Stimulated activated CD8-positive, alpha-beta memory T cell treated with anti-CD3 and anti-CD28 coated beads, Interleukin-2, amount 100 ng/mL, for 48 hours (primary cell): Measurements from ENCODE around the gene MFRP.

Experiments
- DNase-seq, 2 donors: peaks; one replicate each; pipeline ENCODE4 v3.0.0-alpha.2; 2020; ENCODE audit warnings: low read depth in 2 of 2

MFRP gene

DNA sequence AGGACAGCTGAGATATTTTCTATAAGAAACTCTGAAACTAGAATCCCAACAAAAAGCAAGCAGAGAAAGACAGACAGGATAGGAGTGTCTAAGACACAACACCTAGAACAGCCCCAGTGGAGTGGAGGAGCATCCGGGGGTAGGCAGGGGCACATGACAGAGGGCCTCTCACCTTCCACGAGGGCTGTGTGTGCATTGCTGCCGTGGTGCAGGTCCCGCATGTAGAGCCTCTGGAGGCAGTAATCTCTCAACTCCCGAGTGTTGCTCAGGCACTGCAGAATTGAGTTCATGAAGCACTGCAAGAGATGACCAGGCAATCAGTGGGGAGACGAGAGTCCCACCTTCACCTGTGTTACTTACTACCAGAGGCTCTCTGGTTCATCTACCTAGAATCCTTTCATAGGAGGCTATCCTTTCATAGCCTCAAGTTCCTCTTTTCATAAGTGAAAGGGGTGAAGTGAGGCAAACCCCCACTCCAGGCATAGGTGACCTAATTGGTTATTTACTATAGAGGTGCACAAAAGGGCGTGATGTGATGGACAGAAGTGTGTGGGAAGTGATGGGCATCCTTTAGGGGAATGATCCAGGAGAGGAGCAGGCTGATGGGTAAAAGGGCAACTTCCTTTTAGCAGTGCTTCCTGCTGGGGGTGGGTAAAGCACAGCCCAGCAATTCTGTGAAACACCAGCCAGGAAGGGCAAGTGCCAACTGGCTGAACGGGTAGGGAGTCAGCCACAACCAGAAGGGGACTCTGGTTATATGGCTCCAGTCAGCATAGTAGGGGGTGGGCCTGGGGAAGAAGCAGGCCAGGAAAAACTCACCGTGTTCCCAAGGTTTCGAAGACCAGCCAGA, 13.1 kb upstream of the MFRP start:
- no peak for DNase-seq

DNA sequence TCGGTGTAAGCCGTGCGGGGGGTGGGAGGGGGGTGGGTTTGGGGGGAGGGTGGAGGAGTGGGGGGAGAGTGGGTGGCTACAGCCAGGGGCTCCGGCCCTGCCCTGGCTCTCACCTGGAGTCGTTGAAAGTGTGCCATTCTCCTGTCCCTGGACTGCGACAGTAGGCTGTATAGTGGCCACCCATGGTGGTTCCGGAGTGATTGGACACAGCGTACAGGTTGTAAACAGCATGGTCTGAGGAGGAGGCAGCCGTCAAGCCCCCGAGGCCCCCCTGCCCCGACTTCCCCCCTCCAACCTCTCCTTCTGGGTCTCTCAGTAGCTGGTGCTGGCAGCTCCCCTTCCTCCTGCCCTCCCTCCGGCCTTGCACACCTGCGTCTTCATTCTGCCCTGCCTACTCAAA, 10.6 kb upstream of the MFRP start:
- DNase-seq: no peak

DNA sequence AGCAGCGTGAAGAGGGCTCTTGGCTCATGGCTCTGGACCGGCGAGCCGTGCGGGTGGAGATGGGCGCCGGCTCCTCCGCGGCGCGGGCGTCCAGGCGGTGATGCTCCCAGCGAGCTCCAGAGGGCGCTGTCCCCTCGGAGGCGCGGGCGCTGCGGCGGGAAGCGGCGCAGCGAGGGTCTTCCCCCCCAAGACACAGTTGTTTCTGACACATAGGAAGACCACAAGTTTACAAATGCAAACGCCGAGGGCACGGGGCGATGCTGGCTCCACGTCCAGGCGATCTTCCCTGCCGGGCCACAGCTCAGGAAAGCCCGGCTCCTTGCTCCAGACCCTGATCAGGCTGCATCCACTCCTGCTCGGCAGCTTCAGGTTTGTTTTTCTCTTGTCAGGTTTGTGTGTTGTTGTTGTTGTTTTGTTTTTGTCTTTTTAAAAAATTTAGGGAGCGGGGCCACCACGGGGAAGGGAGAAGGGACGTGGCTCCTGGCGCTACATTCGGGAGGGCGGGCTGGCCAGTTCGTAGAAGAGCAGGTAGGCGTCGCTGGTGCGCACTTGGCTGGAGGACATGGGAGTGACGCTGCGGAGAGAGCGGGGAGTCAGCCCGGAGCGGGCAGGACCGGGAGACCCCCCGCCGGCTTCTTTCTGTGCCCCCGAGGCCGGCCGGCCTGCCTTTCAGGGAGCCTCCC, 10.0 kb upstream of the MFRP start:
- peak; percentile 52 to 58 for DNase-seq

DNA sequence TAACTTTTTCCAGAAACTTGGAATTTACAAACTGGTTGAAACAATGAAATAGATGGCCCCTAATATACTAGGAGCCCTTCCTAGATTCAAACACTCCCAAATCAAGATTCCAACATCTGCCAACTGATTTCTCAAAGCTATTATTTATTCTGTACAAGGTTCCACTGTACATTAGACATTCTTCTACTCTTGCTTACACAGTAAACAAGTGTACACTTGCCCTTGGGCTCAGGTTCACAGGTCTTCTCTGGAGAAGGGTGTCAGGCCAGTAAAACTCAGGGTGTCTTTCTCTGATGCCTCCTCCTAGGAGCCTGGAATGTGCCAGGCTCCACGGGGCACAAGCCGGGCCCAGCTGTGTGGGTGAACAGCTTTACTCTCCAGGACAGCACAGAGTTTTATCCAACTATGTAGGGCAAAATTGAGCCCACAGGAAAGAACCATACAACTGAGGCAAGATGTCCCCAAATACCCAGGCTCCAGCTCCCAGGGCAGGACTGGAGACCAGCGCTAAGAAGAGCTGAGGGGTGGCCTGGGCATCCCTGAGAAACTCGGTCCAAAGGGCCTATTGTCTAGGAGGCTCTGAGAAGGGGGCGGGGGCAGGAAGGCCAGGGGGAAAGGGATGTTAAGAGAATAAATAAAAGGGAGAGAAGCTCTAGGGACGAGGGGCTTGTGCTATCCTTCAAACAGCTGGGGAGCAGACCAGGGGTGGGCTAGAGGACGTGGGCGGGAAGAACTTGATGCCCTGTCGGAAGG, 8.8 kb upstream of the MFRP start:
- no peak for DNase-seq

DNA sequence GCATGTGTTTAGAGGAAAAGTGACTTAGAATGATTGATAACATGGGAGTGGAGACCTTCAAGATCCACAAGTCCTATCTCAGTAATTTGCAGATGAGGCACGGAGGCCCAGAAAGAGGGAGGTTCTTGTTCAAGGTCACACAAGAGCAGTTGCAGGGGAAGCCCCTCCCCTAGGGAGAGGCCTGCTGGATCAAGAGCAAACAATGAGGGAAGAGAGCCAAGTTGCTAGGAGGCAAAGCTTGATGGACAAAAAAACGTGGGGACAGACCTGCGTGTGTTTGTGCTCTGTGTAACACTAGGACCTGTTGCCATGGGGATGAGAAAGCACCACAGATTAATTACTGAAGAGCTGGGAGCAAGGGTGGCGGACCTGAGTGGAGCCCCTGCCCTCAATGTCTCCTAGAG, 6.4 kb upstream of the MFRP start:
- no peak for DNase-seq

DNA sequence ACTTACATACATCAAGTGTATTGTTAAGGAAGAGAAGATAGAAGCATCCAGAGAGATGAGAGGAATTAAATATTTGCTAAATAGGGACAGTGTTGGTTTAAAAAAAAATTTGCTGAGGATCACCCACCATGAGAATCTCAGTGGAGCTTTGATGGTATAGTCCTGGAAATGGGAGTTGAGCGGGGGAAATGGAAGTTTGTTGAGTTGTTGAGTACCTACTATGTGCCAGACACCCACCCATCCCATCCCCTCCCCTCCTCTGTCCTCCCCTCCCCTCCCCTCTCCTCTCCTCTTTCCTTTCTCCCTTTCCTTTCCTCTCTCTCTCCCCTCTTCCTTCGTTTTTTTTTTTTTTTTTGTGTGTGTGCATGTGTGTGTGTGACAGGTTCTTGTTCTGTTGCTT, 4.7 kb upstream of the MFRP start:
- no peak for DNase-seq

DNA sequence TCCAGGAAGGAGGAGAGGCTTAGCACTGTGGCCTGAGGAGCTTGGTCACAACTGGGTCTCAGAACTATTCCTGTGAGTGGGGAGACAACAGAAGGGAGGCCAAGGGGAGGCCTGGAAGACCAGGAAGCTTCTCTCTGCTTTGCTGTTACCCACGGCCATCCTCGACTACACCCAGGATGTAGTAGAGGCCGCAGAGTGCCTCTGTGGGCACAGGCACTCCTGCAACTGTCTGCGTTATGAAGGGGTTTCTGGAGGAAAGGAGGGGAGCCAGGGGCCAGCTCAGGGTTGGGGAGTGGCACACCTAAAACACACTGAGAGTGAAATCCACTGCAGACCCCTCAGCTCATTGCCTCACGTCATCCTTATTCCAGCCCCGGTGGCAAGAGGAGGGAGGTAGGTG, 3.8 kb upstream of the MFRP start:
- no peak for DNase-seq

DNA sequence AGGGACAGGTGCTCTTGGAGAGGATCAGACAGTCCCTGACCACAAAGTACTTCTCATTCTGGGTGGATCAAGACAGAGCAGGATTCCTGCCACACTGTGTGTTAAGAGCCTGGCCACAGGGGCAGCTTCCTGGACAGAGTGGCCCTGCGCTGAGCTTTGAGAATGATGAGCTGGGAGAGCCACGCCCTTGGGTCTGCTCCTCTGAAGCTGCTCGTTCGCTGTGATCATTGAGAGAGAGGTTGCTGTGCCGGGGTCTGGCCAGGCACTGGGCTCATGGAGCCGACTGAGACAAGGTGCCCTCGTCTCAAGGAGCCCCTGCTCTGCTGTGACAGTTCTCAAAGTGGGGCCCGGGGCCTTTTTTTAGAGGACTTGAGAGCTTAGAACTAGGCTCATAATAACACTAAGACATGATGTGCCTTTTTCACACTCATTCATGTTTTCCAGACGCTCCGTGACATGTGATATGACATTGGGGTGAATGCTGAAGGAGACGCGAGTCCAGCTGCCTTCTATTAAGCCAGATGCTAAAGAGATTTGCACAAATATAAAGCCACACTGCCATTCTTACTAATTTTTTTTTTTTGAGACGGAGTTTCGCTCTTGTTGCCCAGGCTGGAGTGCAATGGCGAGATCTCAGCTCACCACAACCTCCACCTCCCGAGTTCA, 1.6 kb upstream of the MFRP start:
- no peak for DNase-seq

DNA sequence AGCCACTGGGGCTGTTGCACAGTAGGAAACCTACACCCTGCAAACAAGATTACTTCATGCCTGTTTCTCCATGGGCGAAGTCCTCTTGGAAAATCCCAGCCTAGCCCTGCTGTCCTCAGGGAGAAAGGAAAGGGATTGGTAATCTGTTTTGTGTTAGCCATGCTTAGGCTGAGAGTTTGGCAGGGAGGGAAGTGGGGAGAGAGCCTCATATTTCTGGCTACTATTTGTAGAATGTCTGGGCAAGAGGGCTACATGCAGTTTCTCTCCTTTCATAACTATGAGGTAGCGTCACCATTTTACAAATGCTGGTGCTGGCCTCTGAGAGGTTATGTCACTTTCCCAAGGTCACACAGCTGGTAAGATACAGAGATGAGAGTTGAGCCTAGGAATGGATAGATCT, 737 bp upstream of the MFRP start:
- no peak for DNase-seq

DNA sequence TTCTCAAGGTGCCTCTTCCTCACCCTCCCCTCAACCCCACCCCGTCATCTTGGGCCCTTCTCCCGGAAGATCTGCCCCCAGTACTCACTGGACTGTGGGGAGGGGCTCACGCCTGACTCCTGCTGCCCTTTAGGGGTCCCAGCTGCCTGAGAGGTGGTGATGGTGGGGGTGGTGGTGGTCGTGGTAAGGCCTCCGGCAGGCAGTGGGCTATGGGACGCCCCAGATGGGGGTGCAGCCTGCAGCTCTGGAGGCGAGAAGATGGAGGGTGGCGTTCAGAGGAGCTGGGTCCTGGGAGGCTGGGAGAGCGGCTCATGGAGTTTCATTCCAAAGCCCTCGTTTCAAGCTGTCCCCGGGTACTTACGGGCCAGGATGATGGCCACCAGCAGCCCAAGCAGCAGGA, 820 bp downstream of the MFRP start:
- DNase-seq: no peak

DNA sequence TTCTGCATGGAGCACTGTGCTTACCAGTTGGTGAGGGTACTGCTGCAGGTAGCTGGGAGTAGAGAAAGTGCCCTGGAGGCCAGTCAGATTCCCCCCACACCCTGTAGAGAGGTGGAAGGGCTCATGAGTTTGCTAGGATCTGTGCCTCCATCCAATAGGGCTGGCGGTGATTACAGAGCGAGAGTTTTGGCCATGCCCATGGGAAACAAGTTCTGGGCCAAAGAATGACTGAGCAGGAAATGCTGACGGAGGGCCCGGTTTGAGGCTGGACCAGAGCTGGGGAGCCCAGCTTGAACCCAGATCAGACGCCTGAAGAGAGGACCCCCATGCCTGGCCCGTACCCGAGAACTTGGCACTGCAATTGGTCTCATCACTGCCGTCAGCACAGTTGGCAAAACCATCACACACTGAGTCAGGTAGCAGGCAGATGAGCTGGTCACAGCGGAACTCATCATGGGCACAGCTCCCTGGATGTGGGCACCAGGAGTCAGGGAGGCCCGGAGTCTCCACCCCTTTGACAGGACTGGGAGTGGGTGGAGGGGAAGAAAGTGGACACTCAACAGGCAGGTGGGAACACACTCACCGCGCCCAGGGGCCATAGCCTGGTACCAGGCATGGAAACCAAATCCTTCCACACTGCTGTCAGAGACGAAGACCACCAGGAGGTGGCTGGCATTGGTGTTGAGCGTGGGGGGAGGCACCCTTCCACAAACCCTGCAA, 2.1 kb downstream of the MFRP start:
- no peak for DNase-seq

DNA sequence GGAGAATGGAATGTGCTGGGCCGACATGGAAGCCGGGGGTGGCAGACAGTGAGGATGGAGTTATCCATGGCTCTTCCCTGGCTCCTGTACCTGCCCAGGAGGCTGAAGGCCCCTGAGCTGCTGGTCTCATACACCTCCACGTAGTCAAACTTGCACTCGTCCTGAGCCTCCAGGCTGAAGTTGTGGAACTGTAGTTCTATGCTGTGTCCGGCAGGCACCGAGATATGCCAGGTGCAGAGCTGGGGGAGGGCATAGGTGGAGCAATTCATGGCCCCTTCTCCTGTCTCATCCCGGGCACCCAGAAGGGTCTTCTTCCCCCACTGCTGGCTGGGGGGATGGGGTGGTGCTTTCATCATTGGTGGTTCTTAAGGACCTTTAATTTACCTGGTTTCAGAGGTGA, 2.8 kb downstream of the MFRP start:
- no peak for DNase-seq

DNA sequence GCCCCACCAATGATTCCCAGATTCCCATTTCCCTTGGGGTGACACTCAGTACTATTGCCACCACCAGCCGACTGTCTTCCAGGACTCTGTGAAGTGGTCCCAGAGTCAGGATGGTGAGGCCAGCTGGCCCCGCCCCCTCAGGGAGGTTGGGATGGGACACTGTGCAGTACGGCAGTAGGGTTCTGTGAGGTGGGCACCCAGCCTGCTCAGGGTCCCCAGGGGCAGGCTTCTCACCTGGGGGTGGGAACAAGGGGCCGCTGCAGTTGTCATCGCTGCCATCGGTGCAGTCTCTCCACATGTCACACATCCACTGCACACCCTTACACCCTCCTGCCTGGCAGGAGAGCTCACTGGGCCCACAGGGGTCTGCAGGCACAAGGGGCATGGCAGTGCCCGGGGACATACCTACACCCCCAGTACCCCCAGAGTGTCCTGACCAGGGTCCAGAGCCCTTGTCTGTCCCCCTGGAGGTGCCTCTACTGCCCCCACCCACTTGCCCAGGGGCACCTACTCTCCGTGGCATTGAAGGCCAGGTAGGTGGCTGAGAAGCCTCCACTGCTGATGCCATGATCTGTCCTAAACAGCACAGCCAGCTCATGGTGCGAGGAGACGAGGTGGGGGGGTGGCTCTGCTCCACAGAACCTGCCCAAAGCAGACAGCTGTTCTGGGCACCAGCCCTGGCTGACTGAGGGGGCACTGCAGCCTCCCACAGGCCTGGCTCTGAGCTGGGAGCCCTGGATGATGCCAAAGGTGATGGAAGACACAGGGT, 4.0 kb downstream of the MFRP start:
- no peak for DNase-seq

DNA sequence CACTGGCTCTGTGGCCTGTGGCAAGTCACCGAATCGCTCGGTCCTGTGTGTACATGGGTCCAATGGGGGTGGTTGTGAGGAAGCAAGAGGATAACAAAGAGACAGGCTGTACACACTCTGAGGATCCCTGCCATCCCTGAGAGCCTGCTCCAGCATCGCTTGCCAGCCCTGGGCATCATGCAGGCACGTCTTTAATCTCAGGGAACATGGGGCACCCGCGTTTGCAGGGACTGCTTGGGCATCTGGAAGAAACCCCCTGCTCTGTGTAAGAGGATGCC, 4.5 kb downstream of the MFRP start:
- DNase-seq: no peak

DNA sequence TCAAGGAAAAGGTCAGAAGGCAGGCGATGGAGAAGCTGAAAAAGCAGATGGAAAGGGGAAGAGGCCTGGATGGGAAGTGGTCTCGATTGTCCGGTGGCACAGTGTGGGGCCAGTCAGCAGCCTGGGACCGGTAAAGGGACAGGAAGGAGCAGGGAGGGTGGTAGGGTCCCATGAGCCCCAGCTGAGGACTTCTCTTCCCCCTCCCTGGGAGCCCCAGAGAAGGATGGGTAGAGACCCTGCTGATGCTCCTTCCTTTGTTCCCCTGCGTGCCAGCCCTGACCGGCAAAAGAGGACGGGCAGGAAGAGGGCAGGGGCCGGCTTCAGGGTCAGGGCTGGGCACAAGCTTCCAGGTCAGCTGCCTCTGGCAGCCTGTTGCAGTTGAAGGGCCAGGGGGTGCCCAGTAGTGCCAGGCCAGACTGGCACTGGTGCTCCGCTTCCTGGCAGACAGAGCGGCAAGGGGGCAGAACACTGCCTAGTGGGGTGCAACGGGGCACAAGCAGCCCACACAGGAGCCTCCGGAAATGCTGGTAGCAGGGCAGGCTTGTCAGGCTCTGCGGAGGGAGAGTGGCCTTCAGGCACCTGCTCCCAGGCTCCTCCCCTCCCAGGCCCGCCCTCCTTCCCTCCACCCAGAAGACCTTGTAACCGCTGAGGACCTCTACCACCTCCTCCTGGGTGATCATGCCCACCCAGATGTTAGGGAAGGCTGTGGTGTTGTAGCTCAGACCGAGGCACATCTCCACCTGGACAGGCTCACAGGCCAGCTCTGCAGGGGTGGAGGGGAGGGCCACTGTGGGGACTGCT, 5.1 kb downstream of the MFRP start:
- no peak for DNase-seq

DNA sequence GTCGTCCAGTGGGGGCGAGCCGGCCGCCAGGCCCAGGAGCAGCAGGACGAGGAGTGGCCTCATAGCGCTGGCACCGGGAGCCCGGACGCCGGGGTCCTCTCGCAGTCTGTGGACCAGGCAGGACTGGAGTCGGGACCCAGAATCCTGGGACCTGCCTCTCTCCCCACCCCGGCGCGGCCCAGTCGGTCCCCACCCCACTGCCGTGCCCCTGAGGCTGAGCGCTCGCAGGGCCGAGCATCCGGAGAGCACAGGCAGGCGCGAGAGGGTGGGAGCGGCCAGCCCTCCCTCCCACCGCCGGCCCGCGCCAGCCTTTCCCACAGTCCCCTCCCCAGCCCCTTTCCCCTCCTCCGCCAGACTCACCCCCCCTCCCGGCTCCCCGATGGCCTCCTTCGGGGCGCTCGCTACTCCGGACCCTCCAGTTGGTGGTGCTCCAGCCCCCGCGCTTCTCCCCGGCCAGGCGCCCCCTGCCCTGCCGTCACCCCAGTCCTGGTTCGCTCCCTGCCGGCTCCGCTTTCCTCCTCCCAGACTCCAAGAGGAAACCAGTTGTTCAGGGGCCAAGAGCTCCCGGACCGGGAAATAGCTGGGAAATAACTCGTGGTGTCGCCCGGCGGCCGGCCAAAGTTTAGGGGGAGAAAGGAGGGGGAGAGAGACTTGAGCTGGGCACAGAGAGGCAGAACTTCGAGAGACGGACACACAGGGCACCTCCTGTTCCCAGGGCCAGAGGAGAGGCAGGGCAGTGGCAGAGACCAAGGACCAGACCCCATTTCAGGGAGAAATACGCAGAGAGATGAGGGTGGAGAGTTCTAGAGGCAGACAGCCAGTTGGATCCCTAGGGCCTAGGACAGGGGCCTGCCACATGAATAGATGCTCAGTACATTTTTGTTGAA, 5.9 kb downstream of the MFRP start, which contains the start of gene C1QTNF5:
TSS of gene C1QTNF5 (minus strand) at position 549 of the 887 bp plus-strand sequence. CDS start at position 63, 486 bp downstream.
- no peak for DNase-seq

DNA sequence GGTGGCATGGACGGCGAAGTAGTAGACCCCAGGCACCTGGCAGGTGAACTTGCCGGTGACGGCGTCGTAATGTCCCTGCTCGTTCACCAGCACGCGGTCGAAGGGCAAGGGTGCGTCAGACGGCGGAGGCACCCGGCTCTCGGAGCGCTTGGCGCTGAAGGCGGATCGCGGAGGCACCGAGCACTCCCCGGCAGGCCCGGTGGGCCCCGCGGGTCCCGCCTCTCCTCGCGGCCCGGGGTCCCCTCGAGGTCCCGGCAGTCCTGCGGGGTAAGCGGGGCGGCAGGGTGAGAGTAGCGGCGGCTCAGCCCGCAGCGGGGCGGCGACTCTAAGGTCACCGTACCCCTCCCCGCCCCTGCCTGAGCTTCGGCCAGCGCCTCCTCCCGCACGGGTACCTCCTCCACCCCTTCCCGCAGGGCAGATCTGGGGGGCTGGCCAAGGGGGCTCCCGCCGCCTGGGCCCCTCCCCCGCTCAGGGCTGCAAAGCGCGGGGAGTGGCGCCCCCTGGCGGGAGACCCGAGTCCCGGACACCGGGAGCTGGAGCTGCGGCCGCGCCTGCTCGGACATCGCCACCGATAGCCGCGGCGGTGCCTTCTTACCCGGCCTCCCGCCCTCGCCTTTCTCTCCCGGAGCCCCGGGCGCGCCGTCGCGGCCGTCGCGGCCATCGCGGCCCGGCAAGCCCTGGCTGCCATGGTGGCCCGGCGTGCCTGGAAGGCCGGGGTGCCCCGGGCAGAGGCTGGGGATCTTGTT, 6.7 kb downstream of the MFRP start:
- DNase-seq: peak in 1 of 2 donors; percentile 45

DNA sequence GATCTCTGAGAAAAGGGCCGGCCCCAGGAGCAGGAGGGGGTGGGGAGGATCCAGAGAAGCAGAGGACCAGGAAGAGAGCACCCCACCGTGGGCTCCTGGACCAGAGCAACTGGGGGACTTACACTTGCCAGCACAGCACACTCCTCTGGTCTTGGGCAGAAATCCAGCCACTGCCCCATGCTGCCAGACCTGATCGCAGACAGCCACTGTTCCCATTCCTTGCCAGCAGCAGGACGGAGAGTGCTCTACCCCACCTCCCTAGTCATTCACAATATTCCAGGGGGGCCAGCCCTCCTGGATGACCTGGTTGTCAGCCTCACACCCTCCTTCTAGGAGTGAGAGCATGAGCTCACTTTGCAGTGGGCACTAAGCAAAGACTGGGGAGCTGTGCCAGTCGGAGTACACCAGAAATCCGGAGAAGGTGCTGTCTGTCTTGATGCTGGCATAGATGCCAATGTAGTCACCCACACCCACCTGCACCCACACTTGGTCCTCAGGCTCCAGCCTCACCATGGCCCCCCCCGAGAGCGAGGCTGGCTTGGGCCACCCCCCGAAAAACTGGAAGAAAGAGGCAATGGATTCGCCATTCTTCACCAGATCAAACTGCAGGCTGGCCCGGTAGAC, 7.4 kb downstream of the MFRP start:
- no peak for DNase-seq
